Sigmoid colon (tissue), 7 donors: ENCODE results near the gene KIAA0232. TPM values are rescaled to one million over a fixed set of nuclear protein-coding genes. Genes with fewer than 3 reads are reported as not detected.

Experiments
- DNase-seq: peaks from one replicate; pipeline ENCODE4 v3.0.0-alpha.2; 2019
- H3K27ac ChIP-seq, 4 donors: fragments of 200-600 bp; sonication (generic); one replicate each; pipeline ENCODE4 v1.5.1; 2016 to 2019; ENCODE audit warnings: mild to moderate bottlenecking in 1 of 4
- H3K27me3 ChIP-seq, 3 donors: fragments of 200-600 bp; sonication (generic); one replicate each; pipeline ENCODE4 v1.5.1; 2019; ENCODE audit warnings: mild to moderate bottlenecking in 1 of 3
- H3K36me3 ChIP-seq, 4 donors: fragments of 200-600 bp; sonication (generic); one replicate each; pipeline ENCODE4 v1.5.1; 2016 to 2019
- H3K4me1 ChIP-seq, 4 donors: fragments of 200-600 bp; sonication (generic); one replicate each; pipeline ENCODE4 v1.5.1; 2017 to 2019
- H3K4me3 ChIP-seq, 4 donors: fragments of 200-600 bp; sonication (generic); one replicate each; pipeline ENCODE4 v1.5.1; 2017 to 2019; ENCODE audit warnings: mild to moderate bottlenecking in 2 of 4, moderate library complexity in 1 of 4
- H3K9me3 ChIP-seq, 4 donors: fragments of 200-600 bp in 3 of 4; sonication (generic) in 3 of 4; one replicate each; pipeline versions ENCODE4 v1.5.1 to v1.6.1; 2013 to 2019
- CTCF ChIP-seq, 4 experiments: fragments of 450-650 bp in 3 of 4; fragments of 200-600 bp in 1 of 4; IDR thresholded peaks; one replicate each; pipeline ENCODE4 v1.5.1; 2016 to 2019; ENCODE audit warnings: antibody characterized with exemption in 4 of 4, mild to moderate bottlenecking in 3 of 4, moderate library complexity in 2 of 4
- EP300 ChIP-seq, 4 donors: sonication (generic); formaldehyde crosslinking; IDR thresholded peaks; one replicate each; pipeline ENCODE4 v1.6.1; 2017; ENCODE audit warnings: antibody characterized with exemption in 4 of 4
- POLR2A ChIP-seq, 2 donors: fragments of 450-650 bp; IDR thresholded peaks; one replicate each; pipeline ENCODE4 v1.6.1; 2016; ENCODE audit warnings: antibody characterized with exemption in 2 of 2, mild to moderate bottlenecking in 2 of 2, moderate library complexity in 2 of 2
- POLR2AphosphoS5 ChIP-seq, 4 donors: sonication (generic); formaldehyde crosslinking; IDR thresholded peaks; one replicate each; pipeline ENCODE4 v1.6.1; 2017; ENCODE audit warnings: antibody characterized with exemption in 4 of 4
- WGBS, 2 donors: extraction: QIAGEN DNeasy Blood & Tissue Kit; methylation state at CpG; one replicate each; pipeline ENCODE4 v1.1.7; 2013; 5-methylcytosine and 5-hydroxymethylcytosine counted together
- intact Hi-C: fragments of 100-400 bp; cut with DNase I; formaldehyde crosslinking; loops from one replicate; pipeline ENCODE4 v1.15.1; 2023
- polyA plus RNA-seq, 3 donors: library from polyadenylated mRNA; stranded (reverse); fragments of 200-250 nt; gene quantifications; one replicate each; pipeline ENCODE4 v1.2.3, GENCODE V29; 2013
- total RNA-seq, 4 donors: library from RNA; depleted of rRNA; stranded (reverse); fragments of >200 nt; gene quantifications; one replicate each; pipeline ENCODE4 v1.1.0, GENCODE V29; 2016
- donor health status: healthy with polysubstance abuse.
- donor health status: Bipolar disorder and iron deficiency.
- donor health status: healthy.

The KIAA0232 gene
- total and polyA plus RNA-seq, 7 donors: 7.8 to 67.9 (median 23.8) TPM

GRCh38 chr4:6751611-6752485, 30.7 kb upstream of the KIAA0232 start:
- H3K36me3 ChIP-seq: no peaks in the 10 kb centered on the region
- H3K9me3 ChIP-seq: no peaks in the 10 kb centered on the region
- no peak overlapping the region for H3K4me3 ChIP-seq
- TF ChIP-seq POLR2AphosphoS5 (IDR thresholded peaks at IDR 0.05) (no peak), CTCF (IDR thresholded peaks at IDR 0.05) (no peak), POLR2A (IDR thresholded peaks at IDR 0.05) (no peak), EP300 (IDR thresholded peaks at IDR 0.05) (no peak)
- no peak for DNase-seq
- H3K27ac ChIP-seq: no peak overlapping the region
- 62 to 69% methylated on average over 18 of the region's 18 CpGs for WGBS, 2 donors
- no peaks in the 10 kb centered on the region for H3K27me3 ChIP-seq
- peaks cover 0 to 9% (median 3%) of the 10 kb centered on the region in 4 donors for H3K4me1 ChIP-seq
- intact Hi-C loops: no loop called here

GRCh38 chr4:6752486-6752829, 30.1 kb upstream of the KIAA0232 start:
- 45 to 87% methylated on average over 6 of the region's 6 CpGs for WGBS, 2 donors
- H3K27me3 ChIP-seq: no peaks in the 10 kb centered on the region
- H3K4me3 ChIP-seq: no peak overlapping the region
- H3K4me1 ChIP-seq: peaks cover 0 to 6% (median 2%) of the 10 kb centered on the region in 4 donors
- TF ChIP-seq POLR2AphosphoS5 (IDR thresholded peaks at IDR 0.05): no peak
- TF ChIP-seq CTCF (IDR thresholded peaks at IDR 0.05): no peak
- no peak for TF ChIP-seq POLR2A (IDR thresholded peaks at IDR 0.05)
- no peak for TF ChIP-seq EP300 (IDR thresholded peaks at IDR 0.05)
- H3K9me3 ChIP-seq: no peaks in the 10 kb centered on the region
- no peak overlapping the region for H3K27ac ChIP-seq
- intact Hi-C loops: no loop called here
- H3K36me3 ChIP-seq: no peaks in the 10 kb centered on the region
- no peak for DNase-seq

- no peak overlapping the region for H3K4me3 ChIP-seq
- no peaks in the 10 kb centered on the region for H3K36me3 ChIP-seq
- 40 to 77% methylated on average over 18 of the region's 18 CpGs for WGBS, 2 donors
- no peaks in the 10 kb centered on the region for H3K27me3 ChIP-seq
- no peak for DNase-seq
- H3K4me1 ChIP-seq: peaks cover 0 to under 1% (median 0%) of the 10 kb centered on the region in 4 donors
- TF ChIP-seq CTCF (IDR thresholded peaks at IDR 0.05) (no peak), POLR2AphosphoS5 (IDR thresholded peaks at IDR 0.05) (no peak), EP300 (IDR thresholded peaks at IDR 0.05) (no peak), POLR2A (IDR thresholded peaks at IDR 0.05) (no peak)
- no peaks in the 10 kb centered on the region for H3K9me3 ChIP-seq
- H3K27ac ChIP-seq: no peak overlapping the region
- intact Hi-C loops: no loop called here
Measured at GRCh38 chr4:6753103-6753560, 29.4 kb upstream of the KIAA0232 start.

- DNase-seq: no peak
- TF ChIP-seq EP300 (IDR thresholded peaks at IDR 0.05): no peak
- no peak for TF ChIP-seq CTCF (IDR thresholded peaks at IDR 0.05)
- TF ChIP-seq POLR2AphosphoS5 (IDR thresholded peaks at IDR 0.05): no peak
- no peak for TF ChIP-seq POLR2A (IDR thresholded peaks at IDR 0.05)
- H3K9me3 ChIP-seq: no peaks in the 10 kb centered on the region
- no peaks in the 10 kb centered on the region for H3K4me1 ChIP-seq
- intact Hi-C loops: no loop called here
- H3K27me3 ChIP-seq: no peaks in the 10 kb centered on the region
- no peaks in the 10 kb centered on the region for H3K36me3 ChIP-seq
- no peak overlapping the region for H3K27ac ChIP-seq
- no peak overlapping the region for H3K4me3 ChIP-seq
- WGBS, 2 donors: 94 to 96% methylated on average over 9 of the region's 9 CpGs
Measured at GRCh38 chr4:6753891-6754290, 28.6 kb upstream of the KIAA0232 start.
